Body of pancreas (tissue), 4 donors: ENCODE measurements around the gene CEP112.

Source experiments
- POLR2A ChIP-seq, 3 donors: fragments of 450-650 bp; IDR thresholded peaks; one replicate each; pipeline ENCODE4 v1.6.1; 2016; ENCODE audit warnings: antibody characterized with exemption in 3 of 3, mild to moderate bottlenecking in 2 of 3
- TF ChIP-seq, protein P1 (sequence below), 7 experiments: fragments of 450-650 bp in 4 of 7; fragments of 200-600 bp in 3 of 7; sonication (generic) in 3 of 7; IDR thresholded peaks; one replicate each; pipeline ENCODE4 v1.5.1; 2016 to 2019; ENCODE audit warnings: antibody characterized with exemption in 7 of 7

DNA sequence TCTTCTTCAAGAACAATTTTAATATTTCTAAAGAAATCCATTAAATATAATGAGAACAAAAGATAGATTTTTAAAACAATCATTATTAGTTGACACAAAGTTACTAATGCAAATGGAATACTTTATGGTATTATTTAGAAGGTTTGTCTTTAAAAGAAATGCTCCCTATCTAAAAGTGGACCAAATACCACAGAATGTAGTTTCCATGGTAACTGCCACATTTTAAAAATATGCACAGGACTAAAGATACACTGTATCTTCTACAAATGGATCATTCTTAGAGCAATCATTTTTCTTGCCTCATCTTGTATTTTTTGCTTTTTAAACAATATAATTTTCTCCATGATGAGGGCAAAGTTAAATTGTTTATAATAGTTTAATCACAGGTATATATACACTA is 296.0 kb downstream of the CEP112 start:
- no peak for TF ChIP-seq POLR2A (IDR thresholded peaks at IDR 0.05)
- TF ChIP-seq, protein P1, sequence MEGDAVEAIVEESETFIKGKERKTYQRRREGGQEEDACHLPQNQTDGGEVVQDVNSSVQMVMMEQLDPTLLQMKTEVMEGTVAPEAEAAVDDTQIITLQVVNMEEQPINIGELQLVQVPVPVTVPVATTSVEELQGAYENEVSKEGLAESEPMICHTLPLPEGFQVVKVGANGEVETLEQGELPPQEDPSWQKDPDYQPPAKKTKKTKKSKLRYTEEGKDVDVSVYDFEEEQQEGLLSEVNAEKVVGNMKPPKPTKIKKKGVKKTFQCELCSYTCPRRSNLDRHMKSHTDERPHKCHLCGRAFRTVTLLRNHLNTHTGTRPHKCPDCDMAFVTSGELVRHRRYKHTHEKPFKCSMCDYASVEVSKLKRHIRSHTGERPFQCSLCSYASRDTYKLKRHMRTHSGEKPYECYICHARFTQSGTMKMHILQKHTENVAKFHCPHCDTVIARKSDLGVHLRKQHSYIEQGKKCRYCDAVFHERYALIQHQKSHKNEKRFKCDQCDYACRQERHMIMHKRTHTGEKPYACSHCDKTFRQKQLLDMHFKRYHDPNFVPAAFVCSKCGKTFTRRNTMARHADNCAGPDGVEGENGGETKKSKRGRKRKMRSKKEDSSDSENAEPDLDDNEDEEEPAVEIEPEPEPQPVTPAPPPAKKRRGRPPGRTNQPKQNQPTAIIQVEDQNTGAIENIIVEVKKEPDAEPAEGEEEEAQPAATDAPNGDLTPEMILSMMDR (IDR thresholded peaks at IDR 0.05) = no peak
